H1 (cell line): Measurements from ENCODE around the gene MIEF2. TPM values are rescaled to one million over a fixed set of nuclear protein-coding genes. Genes with fewer than 3 reads are reported as not detected.

Source experiments
- CTCF ChIA-PET: fragments of 300-600 bp; sonication (Branson Sonifier 250); formaldehyde crosslinking; loops from one replicate; lab custom pipeline; 2021; ENCODE audit not compliant: partially characterized antibody; lab: Charles Lee
- POLR2A ChIA-PET: fragments of 300-600 bp; sonication (Branson Sonifier 250); formaldehyde crosslinking; loops from one replicate; lab custom pipeline; 2021; ENCODE audit warnings: inconsistent platforms; ENCODE audit not compliant: partially characterized antibody; lab: Charles Lee
- DNase-seq, 2 experiments: peaks; one replicate each; pipeline versions ENCODE4 v3.0.0 to v3.0.0-alpha.2; 2010 to 2022; ENCODE audit warnings: low spot score in 2 of 2, low read depth in 1 of 2, mixed read lengths in 1 of 2
- FAIRE-seq: peaks from 2 replicates; lab custom pipeline; 2011; peaks lifted over from hg19 to GRCh38; lab: Jason Lieb, UNC
- H2AFZ ChIP-seq: 2 replicates; pipeline ENCODE4 v1.8.1; 2012; ENCODE audit warnings: low read length, inconsistent platforms
- H2AK5ac ChIP-seq: 2 replicates; pipeline ENCODE4 v1.6.1; 2013; ENCODE audit warnings: low read depth, low read length
- H2BK120ac ChIP-seq: replicated peaks from 2 replicates; pipeline ENCODE3; 2013; ENCODE audit warnings: low read depth, low read length, inconsistent platforms
- H2BK12ac ChIP-seq: 2 replicates; pipeline ENCODE4 v1.6.1; 2013; ENCODE audit warnings: low read depth, low read length
- H2BK15ac ChIP-seq: 2 replicates; pipeline ENCODE4 v1.6.1; 2013; ENCODE audit warnings: low read length
- H2BK20ac ChIP-seq: 2 replicates; pipeline ENCODE4 v1.6.1; 2013; ENCODE audit warnings: low read length
- H2BK5ac ChIP-seq: 2 replicates; pipeline ENCODE4 v1.6.1; 2013; ENCODE audit warnings: low read depth, low read length
- H3K14ac ChIP-seq: 2 replicates; pipeline ENCODE4 v1.6.1; 2013; ENCODE audit warnings: inconsistent platforms; ENCODE audit not compliant: insufficient read length
- H3K18ac ChIP-seq: 2 replicates; pipeline ENCODE4 v1.6.1; 2013; ENCODE audit warnings: low read length; ENCODE audit errors: extremely low read depth
- H3K23ac ChIP-seq: 2 replicates; pipeline ENCODE4 v1.6.1; 2013; ENCODE audit warnings: inconsistent platforms; ENCODE audit not compliant: insufficient read length
- H3K23me2 ChIP-seq: 2 replicates; pipeline ENCODE4 v1.6.1; 2013; ENCODE audit warnings: low read depth, low read length
- H3K27ac ChIP-seq: 2 replicates; pipeline ENCODE4 v1.6.1; 2011; ENCODE audit warnings: low read depth, low read length, inconsistent platforms
- H3K27me3 ChIP-seq, 4 experiments: replicated peaks in 1 of 4; 1 replicate in 1 of 4; 2 replicates in 3 of 4; pipeline versions ENCODE4 v1.6.1 to v1.8.1; 2011 to 2013; ENCODE audit warnings: low read length in 3 of 4, mild to moderate bottlenecking in 3 of 4, inconsistent platforms in 2 of 4, mixed read lengths in 2 of 4, moderate library complexity in 1 of 4; ENCODE audit not compliant: control insufficient read depth in 3 of 4, insufficient read depth in 3 of 4; ENCODE audit errors: extremely low read depth in 1 of 4
- H3K36me3 ChIP-seq, 4 experiments: 2 replicates each; pipeline versions ENCODE4 v1.6.1 to v1.8.1; 2011 to 2013; ENCODE audit warnings: mild to moderate bottlenecking in 4 of 4, low read length in 3 of 4, moderate library complexity in 2 of 4, control low read depth in 1 of 4, inconsistent platforms in 1 of 4; ENCODE audit not compliant: insufficient read depth in 4 of 4, control insufficient read depth in 2 of 4
- H3K4ac ChIP-seq: replicated peaks from 2 replicates; pipeline ENCODE3; 2013; ENCODE audit warnings: low read length, low read depth, mixed read lengths, inconsistent platforms; ENCODE audit not compliant: insufficient read length
- H3K4me1 ChIP-seq, 4 experiments: replicated peaks in 1 of 4; 1 replicate in 1 of 4; 2 replicates in 3 of 4; pipeline versions ENCODE4 v1.6.1 to v1.8.1; 2011 to 2013; ENCODE audit warnings: low read length in 3 of 4, inconsistent platforms in 2 of 4, mixed read lengths in 1 of 4; ENCODE audit not compliant: insufficient read depth in 4 of 4, control insufficient read depth in 3 of 4
- H3K4me2 ChIP-seq, 2 experiments: 2 replicates each; pipeline versions ENCODE4 v1.6.1 to v1.8.1; 2011 to 2013; ENCODE audit warnings: low read depth in 2 of 2, low read length in 2 of 2, control low read depth in 1 of 2, inconsistent platforms in 1 of 2, mild to moderate bottlenecking in 1 of 2; ENCODE audit not compliant: insufficient read depth in 1 of 2
- H3K4me3 ChIP-seq, 4 experiments: fragments of 200-600, 300-600 bp in 1 of 4; sonication (generic), shearing (Covaris generic), sonication (Bioruptor Twin) in 1 of 4; 2 replicates each; pipeline versions ENCODE4 v1.5.1 to v1.8.1; 2011 to 2016; ENCODE audit warnings: low read length in 4 of 4, low read depth in 3 of 4, control low read depth in 2 of 4, inconsistent platforms in 2 of 4, mild to moderate bottlenecking in 2 of 4, mixed read lengths in 1 of 4, moderate library complexity in 1 of 4; ENCODE audit not compliant: insufficient read depth in 2 of 4; ENCODE audit errors: extremely low read depth in 1 of 4
- H3K56ac ChIP-seq: replicated peaks from 2 replicates; pipeline ENCODE3; 2013; ENCODE audit warnings: low read depth, mild to moderate bottlenecking, mixed read lengths, low read length, inconsistent platforms; ENCODE audit not compliant: insufficient read length
- H3K79me1 ChIP-seq: 2 replicates; pipeline ENCODE4 v1.6.1; 2013; ENCODE audit warnings: low read depth, low read length, control low read depth
- H3K79me2 ChIP-seq, 2 experiments: 2 replicates each; pipeline versions ENCODE4 v1.6.1 to v1.8.1; 2012 to 2013; ENCODE audit warnings: low read length in 2 of 2, mild to moderate bottlenecking in 2 of 2, inconsistent platforms in 1 of 2; ENCODE audit not compliant: insufficient read depth in 2 of 2, control insufficient read depth in 1 of 2
- H3K9ac ChIP-seq, 4 experiments: replicated peaks in 1 of 4; 1 replicate in 1 of 4; 2 replicates in 3 of 4; pipeline versions ENCODE4 v1.6.1 to v1.8.1; 2011 to 2013; ENCODE audit warnings: low read depth in 3 of 4, low read length in 3 of 4, control low read depth in 2 of 4, mild to moderate bottlenecking in 2 of 4, moderate library complexity in 2 of 4, inconsistent platforms in 1 of 4; ENCODE audit errors: extremely low read depth in 1 of 4
- H3K9me3 ChIP-seq, 2 experiments: 2 replicates each; pipeline versions ENCODE4 v1.6.1 to v1.8.1; 2012 to 2013; ENCODE audit warnings: mild to moderate bottlenecking in 2 of 2, moderate library complexity in 2 of 2, control low read depth in 1 of 2, inconsistent platforms in 1 of 2, low read depth in 1 of 2, low read length in 1 of 2, mixed read lengths in 1 of 2; ENCODE audit not compliant: insufficient read depth in 2 of 2
- H4K20me1 ChIP-seq, 2 experiments: replicated peaks in 1 of 2; 2 replicates each; pipeline versions ENCODE3 to v1.8.1; 2011 to 2013; ENCODE audit warnings: inconsistent platforms in 2 of 2, low read length in 2 of 2, mild to moderate bottlenecking in 1 of 2; ENCODE audit not compliant: insufficient read depth in 2 of 2, control insufficient read depth in 1 of 2
- H4K5ac ChIP-seq: 2 replicates; pipeline ENCODE4 v1.6.1; 2013; ENCODE audit warnings: low read length, low read depth, mixed read lengths, inconsistent platforms; ENCODE audit not compliant: insufficient read length
- H4K8ac ChIP-seq: 2 replicates; pipeline ENCODE4 v1.8.0; 2013; ENCODE audit warnings: mild to moderate bottlenecking, moderate library complexity, low read length, inconsistent platforms; ENCODE audit not compliant: insufficient read depth; ENCODE audit errors: extremely low read depth
- H4K91ac ChIP-seq: replicated peaks from 2 replicates; pipeline ENCODE3; 2013; ENCODE audit warnings: low read length, mixed read lengths, inconsistent platforms; ENCODE audit not compliant: insufficient read length
- CHD1 ChIP-seq: IDR thresholded peaks from 2 replicates; pipeline ENCODE4 v1.6.1; 2012; ENCODE audit warnings: low read depth, low read length, improper control_type of control experiment
- CHD2 ChIP-seq: IDR thresholded peaks from 2 replicates; pipeline ENCODE4 v1.6.1; 2012; ENCODE audit warnings: low read length, improper control_type of control experiment
- KDM1A ChIP-seq: fragments of 200-600, 300-600 bp; sonication (generic); IDR thresholded peaks from 2 replicates; pipeline ENCODE4 v1.7.1; 2016; ENCODE audit warnings: mild to moderate bottlenecking, low read length, borderline replicate concordance
- MAFK ChIP-seq: IDR thresholded peaks from 2 replicates; pipeline ENCODE4 v1.6.1; 2012; ENCODE audit warnings: low read depth, mild to moderate bottlenecking, improper control_type of control experiment, low read length
- PHF8 ChIP-seq: fragments of 200-600 bp; sonication (generic); conservative IDR thresholded peaks from 2 replicates; pipeline ENCODE4 v1.7.1; 2012; ENCODE audit warnings: low read depth, mild to moderate bottlenecking, inconsistent platforms, low read length, moderate library complexity
- RBBP5 ChIP-seq: IDR thresholded peaks from 2 replicates; pipeline ENCODE4 v1.7.1; 2012; ENCODE audit warnings: low read depth, mild to moderate bottlenecking, inconsistent platforms, low read length, moderate library complexity, borderline replicate concordance
- RXRA ChIP-seq: IDR thresholded peaks from 2 replicates; pipeline ENCODE4 v1.6.1; 2011; ENCODE audit warnings: low read depth, mild to moderate bottlenecking, low read length, moderate library complexity; ENCODE audit not compliant: insufficient read depth
- SIN3A ChIP-seq, 2 experiments: IDR thresholded peaks in 1 of 2; conservative IDR thresholded peaks in 1 of 2; 2 replicates each; pipeline ENCODE4 v1.6.1; 2011 to 2012; ENCODE audit warnings: low read length in 2 of 2, improper control_type of control experiment in 1 of 2, low read depth in 1 of 2, mild to moderate bottlenecking in 1 of 2
- SP1 ChIP-seq: IDR thresholded peaks from 2 replicates; pipeline ENCODE4 v1.6.1; 2011; ENCODE audit warnings: low read depth, low read length
- SP2 ChIP-seq: IDR thresholded peaks from 2 replicates; pipeline ENCODE4 v1.6.1; 2012; ENCODE audit warnings: mild to moderate bottlenecking, low read length, inconsistent platforms
- SRF ChIP-seq: IDR thresholded peaks from 2 replicates; pipeline ENCODE4 v1.6.1; 2011; ENCODE audit warnings: mild to moderate bottlenecking, low read depth, low read length, moderate library complexity
- ZNF274 ChIP-seq: IDR thresholded peaks from 2 replicates; pipeline ENCODE4 v1.7.0; 2012; ENCODE audit warnings: low read length, borderline replicate concordance; ENCODE audit errors: extremely low read depth
- WGBS, 2 experiments: shearing (Covaris generic) in 1 of 2; methylation state at CpG; one replicate each; pipeline versions ENCODE4 v1.1.6 to v1.1.7; 2013 to 2015; ENCODE audit warnings: low lambda C conversion rate in 2 of 2, mixed read lengths in 2 of 2, inconsistent platforms in 1 of 2, low coverage in 1 of 2, missing lambda C conversion rate in 1 of 2; ENCODE audit not compliant: insufficient replicate concordance in 2 of 2, insufficient coverage in 1 of 2, insufficient read length in 1 of 2; ENCODE audit errors: extremely low coverage in 1 of 2, missing lambda C conversion rate in 1 of 2; 5-methylcytosine and 5-hydroxymethylcytosine counted together
- polyA plus RNA-seq, 7 experiments: library from polyadenylated mRNA; depleted of rRNA in 3 of 7; stranded (reverse) in 5 of 7; unstranded in 2 of 7; fragments of >200 nt in 5 of 7; fragments of 200-250 nt in 2 of 7; gene quantifications; 1 replicate in 5 of 7; 2 replicates in 1 of 7; 4 replicates in 1 of 7; pipeline versions ENCODE4 v1.2.1 to v1.2.3, GENCODE V29; 2011 to 2013; ENCODE audit warnings: missing spikeins in 2 of 7, mixed read lengths in 2 of 7
- total RNA-seq: library from RNA; stranded (reverse); fragmentation: NEBNext Ultra II Directional; extraction: Animal tissue kit (Norgen Biotek cat#: 25700); gene quantifications from 2 replicates; pipeline ENCODE4 v1.2.1, GENCODE V29; 2021

The MIEF2 gene
- total and polyA plus RNA-seq, 2 of the 8 experiments (the other 6 are each of a cell fraction or from before 2014, with no cell fraction given): 9.9 to 24.9 TPM

DNA sequence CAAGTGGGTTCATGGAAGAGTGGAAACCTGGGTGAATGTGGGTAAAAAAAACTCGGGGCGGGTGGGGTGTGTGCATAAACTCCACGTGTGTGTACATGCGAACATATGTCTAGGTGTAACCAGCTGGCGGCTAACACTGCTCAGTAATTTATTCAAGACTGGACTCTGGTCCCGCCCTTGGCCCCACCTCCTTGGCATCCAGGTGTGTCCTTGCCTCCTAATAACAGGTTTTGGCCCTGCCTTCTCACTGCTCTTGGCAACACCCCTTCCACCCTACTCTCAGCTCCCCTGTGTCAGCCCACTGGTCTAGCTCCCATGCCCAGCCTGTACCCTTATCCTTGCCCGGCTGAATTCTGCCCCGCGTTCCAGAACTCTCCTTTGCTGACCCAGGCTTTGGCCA lies 10.2 kb upstream of the MIEF2 start:
- H2BK20ac ChIP-seq: no peak overlapping the region
- H2BK12ac ChIP-seq: no peak overlapping the region
- no peak for DNase-seq
- no peak overlapping the region for H3K4me2 ChIP-seq
- no peak overlapping the region for H2AK5ac ChIP-seq
- no peak overlapping the region for H3K56ac ChIP-seq
- H3K9ac ChIP-seq: no peak overlapping the region
- H3K9me3 ChIP-seq: no peaks in the 10 kb centered on the region
- peaks cover 8 to 14% of the 10 kb centered on the region in 2 experiments for H4K20me1 ChIP-seq
- POLR2A ChIA-PET: interaction anchor here (0.6 to 13.9 kb wide), 10 partner anchors 9 to 1892 kb away, joined by 3 to 171 read pairs (median 4); partner anchors contain the start of genes FLII and MIEF2
- H3K4ac ChIP-seq: no peak overlapping the region
- H3K27me3 ChIP-seq: no peaks in the 10 kb centered on the region
- H4K8ac ChIP-seq: no peak overlapping the region
- no peak overlapping the region for H2BK15ac ChIP-seq
- no peaks in the 10 kb centered on the region for H3K79me2 ChIP-seq
- H4K91ac ChIP-seq: no peak overlapping the region
- no peak for TF ChIP-seq SP2
- no peak for TF ChIP-seq KDM1A
- TF ChIP-seq CHD2: no peak
- TF ChIP-seq MAFK: no peak
- TF ChIP-seq PHF8: no peak
- TF ChIP-seq CHD1: no peak
- no peak for TF ChIP-seq ZNF274
- no peak for TF ChIP-seq RBBP5
- no peak for TF ChIP-seq SP1
- TF ChIP-seq SRF: no peak
- TF ChIP-seq RXRA: no peak
- TF ChIP-seq SIN3A (conservative IDR thresholded peaks at IDR 0.05 in 1 of 2, IDR thresholded peaks at IDR 0.05 in 1 of 2; ENCODE audit: low read depth in 1 of 2, low read length in 2 of 2): no peak
- TF ChIP-seq, all 59 proteins: peak for 0
- no peak for FAIRE-seq
- peaks cover 0 to 16% (median 9%) of the 10 kb centered on the region in 4 experiments; a peak in 6 of 7 replicates for H3K4me1 ChIP-seq
- H3K79me1 ChIP-seq: peaks cover 3% of the 10 kb centered on the region; the same call in 1 of the 2 replicates
- no peak overlapping the region for H2BK120ac ChIP-seq
- no peak overlapping the region for H3K18ac ChIP-seq
- H4K5ac ChIP-seq: no peak overlapping the region
- CTCF ChIA-PET: interaction anchor here (1.0 to 3.6 kb wide), 5 partner anchors 9 to 70 kb away, joined by 3 to 19 read pairs (median 4); no protein-coding TSS in a partner anchor
- peaks cover 5% of the 10 kb centered on the region for H3K23me2 ChIP-seq
- H3K36me3 ChIP-seq: peaks cover 43 to 68% (median 63%) of the 10 kb centered on the region in 4 experiments
- H3K27ac ChIP-seq: no peak overlapping the region
- WGBS, 2 experiments: 87% methylated on average over 9 of the region's 9 CpGs; no CpG with 5 or more reads in 1 of the 2 experiments
- no peak overlapping the region for H3K23ac ChIP-seq
- H2BK5ac ChIP-seq: no peak overlapping the region
- H2AFZ ChIP-seq: no peak overlapping the region
- H3K4me3 ChIP-seq: no peak overlapping the region
- no peak overlapping the region for H3K14ac ChIP-seq
